Mucosa of rectum (tissue), 2 donors: ENCODE data around the gene MEPCE.

ENCODE experiments used
- H3K27ac ChIP-seq, 2 donors: one replicate each; pipeline ENCODE4 v1.7.0; 2013; ENCODE audit warnings: inconsistent platforms in 2 of 2, low read depth in 2 of 2, low read length in 2 of 2
- H3K27me3 ChIP-seq, 2 donors: one replicate each; pipeline ENCODE4 v1.7.0; 2013; ENCODE audit warnings: low read length in 2 of 2; ENCODE audit not compliant: control insufficient read depth in 2 of 2, insufficient read depth in 2 of 2
- H3K36me3 ChIP-seq, 2 donors: one replicate each; pipeline ENCODE4 v1.7.0; 2013; ENCODE audit warnings: low read length in 2 of 2; ENCODE audit not compliant: control insufficient read depth in 2 of 2, insufficient read depth in 2 of 2
- H3K4me1 ChIP-seq, 2 donors: one replicate each; pipeline ENCODE4 v1.7.0; 2013; ENCODE audit warnings: low read length in 2 of 2, mild to moderate bottlenecking in 1 of 2; ENCODE audit not compliant: control insufficient read depth in 2 of 2, insufficient read depth in 2 of 2
- H3K4me3 ChIP-seq, 2 donors: one replicate each; pipeline ENCODE4 v1.7.0; 2013; ENCODE audit warnings: low read length in 2 of 2
- H3K9ac ChIP-seq, 2 donors: one replicate each; pipeline ENCODE4 v1.7.0; 2013; ENCODE audit warnings: low read length in 2 of 2, low read depth in 1 of 2, mild to moderate bottlenecking in 1 of 2
- H3K9me3 ChIP-seq, 2 donors: one replicate each; pipeline ENCODE4 v1.7.0; 2013; ENCODE audit warnings: low read length in 2 of 2; ENCODE audit not compliant: control insufficient read depth in 2 of 2
- donor health status: healthy.
- donor health status: Normal muscosa, but diverticular disease.

The MEPCE gene

GRCh38 chr7:100472854-100473499, 43.3 kb downstream of the MEPCE start:
- no peaks in the 10 kb centered on the region for H3K27me3 ChIP-seq
- peak overlapping the region in 1 of 2 donors; percentile 52 for H3K27ac ChIP-seq
- no peak overlapping the region for H3K9ac ChIP-seq
- H3K36me3 ChIP-seq: peaks cover 6 to 22% of the 10 kb centered on the region in 2 donors
- H3K4me1 ChIP-seq: peaks cover 26 to 32% of the 10 kb centered on the region in 2 donors
- no peak overlapping the region for H3K4me3 ChIP-seq
- H3K9me3 ChIP-seq: no peaks in the 10 kb centered on the region

- Histone ChIP-seq H3K36me3 (peaks cover 6 to 16% of the 10 kb centered on the region in 2 donors), H3K27ac (no peak overlapping the region), H3K4me1 (peaks cover 25 to 33% of the 10 kb centered on the region in 2 donors), H3K9me3 (no peaks in the 10 kb centered on the region), H3K27me3 (no peaks in the 10 kb centered on the region), H3K9ac (peak overlapping the region in 1 of 2 donors; percentile 34), H3K4me3 (no peak overlapping the region)
Measured at GRCh38 chr7:100475549-100475948, 45.9 kb downstream of the MEPCE start.

DNA sequence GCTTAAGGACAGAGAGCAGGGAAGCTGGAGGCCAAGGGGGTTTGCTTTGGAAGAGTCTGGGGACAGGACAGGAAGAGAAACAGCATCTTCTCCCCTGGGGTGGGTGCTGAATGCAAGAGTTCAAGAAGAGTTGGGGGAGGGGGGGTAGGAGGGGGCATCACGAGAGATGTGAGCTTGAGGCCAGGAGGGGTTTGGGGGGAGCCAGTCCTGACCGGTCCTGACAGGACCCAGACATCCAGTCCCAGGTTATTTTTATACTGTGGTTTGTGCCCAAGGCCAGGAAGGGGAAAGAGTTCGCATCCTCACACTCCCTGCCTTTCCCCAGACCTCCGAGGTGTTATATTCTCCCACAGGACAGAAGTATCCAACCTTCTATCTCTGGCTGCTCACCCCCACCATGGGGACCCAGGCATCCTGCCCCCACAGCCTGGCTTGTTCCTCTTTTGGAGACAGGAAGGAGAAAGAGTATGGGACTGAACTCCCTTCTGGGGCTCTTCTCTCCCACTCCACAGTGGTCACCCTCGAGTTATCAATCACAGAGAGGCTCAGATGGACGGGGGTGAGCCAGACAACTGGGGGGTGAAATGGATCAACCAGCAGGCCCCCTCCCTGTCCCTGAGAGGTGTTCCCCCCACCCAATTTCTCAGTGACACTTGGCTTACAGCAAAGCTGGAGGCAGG, 46.6 kb downstream of the MEPCE start:
- Histone ChIP-seq H3K9me3 (no peaks in the 10 kb centered on the region), H3K4me1 (peaks cover 25 to 33% of the 10 kb centered on the region in 2 donors), H3K27me3 (no peaks in the 10 kb centered on the region), H3K36me3 (peaks cover 6 to 14% of the 10 kb centered on the region in 2 donors), H3K27ac (no peak overlapping the region), H3K4me3 (peak overlapping the region in 1 of 2 donors; percentile 94), H3K9ac (peak overlapping the region in 1 of 2 donors; percentile 34)

- H3K36me3 ChIP-seq: peaks cover 6 to 14% of the 10 kb centered on the region in 2 donors
- H3K27me3 ChIP-seq: no peaks in the 10 kb centered on the region
- H3K9me3 ChIP-seq: no peaks in the 10 kb centered on the region
- H3K27ac ChIP-seq: peak overlapping the region; percentile 9 to 52
- peaks cover 25 to 33% of the 10 kb centered on the region in 2 donors for H3K4me1 ChIP-seq
- peak overlapping the region; percentile 94 to 99 for H3K4me3 ChIP-seq
- peak overlapping the region; percentile 47 to 99 for H3K9ac ChIP-seq
Measured at GRCh38 chr7:100476903-100477870, 47.6 kb downstream of the MEPCE start.

DNA sequence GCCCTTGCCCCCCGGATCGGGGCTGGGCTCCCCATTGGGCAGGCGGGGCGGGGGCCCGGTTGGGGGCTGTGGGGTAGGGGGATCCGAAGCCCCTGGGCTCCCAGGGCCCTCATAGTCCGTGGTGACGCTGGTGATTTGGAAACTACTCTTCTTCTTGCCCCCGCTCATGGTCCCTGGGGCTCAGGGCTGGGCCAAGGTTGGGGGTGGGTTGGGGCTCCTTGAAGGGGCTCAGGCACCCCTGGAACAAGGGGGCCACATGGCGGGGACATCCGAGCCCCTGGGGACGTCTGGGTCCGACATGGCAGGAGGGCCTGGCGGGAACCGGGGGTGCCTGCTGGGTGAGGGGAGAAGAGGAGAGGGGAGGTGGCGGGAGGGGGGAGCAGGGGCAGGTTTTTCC, 48.2 kb downstream of the MEPCE start:
- H3K9ac ChIP-seq: peak overlapping the region in 1 of 2 donors; percentile 99
- H3K36me3 ChIP-seq: peaks cover 4 to 14% of the 10 kb centered on the region in 2 donors
- peak overlapping the region; percentile 94 to 99 for H3K4me3 ChIP-seq
- H3K9me3 ChIP-seq: no peaks in the 10 kb centered on the region
- H3K4me1 ChIP-seq: peaks cover 27 to 34% of the 10 kb centered on the region in 2 donors
- no peaks in the 10 kb centered on the region for H3K27me3 ChIP-seq
- H3K27ac ChIP-seq: peak overlapping the region; percentile 9 to 52

- peak within 1 kb of the TSS; percentile 89 to 93 for H3K27ac ChIP-seq
Measured at GRCh38 chr7:100478958-100479660, 49.5 kb downstream of the MEPCE start, which contains the start of gene TSC22D4. TSS of gene TSC22D4 (minus strand) at chr7:100479214. CDS start at chr7:100478038, 1,176 bp downstream.

GRCh38 chr7:100481466-100481865, 51.8 kb downstream of the MEPCE start:
- Histone ChIP-seq H3K36me3 (no peaks in the 10 kb centered on the region), H3K9ac (no peak overlapping the region), H3K4me1 (peaks cover 18 to 22% of the 10 kb centered on the region in 2 donors), H3K4me3 (no peak overlapping the region), H3K9me3 (no peaks in the 10 kb centered on the region), H3K27me3 (no peaks in the 10 kb centered on the region), H3K27ac (no peak overlapping the region)

More at GRCh38 chr7:100478958-100479660, 49.5 kb downstream of the MEPCE start, which contains the start of gene TSC22D4:
- peaks cover 4 to 9% of the 10 kb centered on the region in 2 donors for H3K36me3 ChIP-seq
- no peaks in the 10 kb centered on the region for H3K9me3 ChIP-seq
- H3K4me1 ChIP-seq: peaks cover 25 to 32% of the 10 kb centered on the region in 2 donors
- H3K4me3 ChIP-seq: peak within 1 kb of the TSS; percentile 94 to 99
- H3K27me3 ChIP-seq: no peaks in the 10 kb centered on the region
- H3K9ac ChIP-seq: peak within 1 kb of the TSS; percentile 93 to 99

DNA sequence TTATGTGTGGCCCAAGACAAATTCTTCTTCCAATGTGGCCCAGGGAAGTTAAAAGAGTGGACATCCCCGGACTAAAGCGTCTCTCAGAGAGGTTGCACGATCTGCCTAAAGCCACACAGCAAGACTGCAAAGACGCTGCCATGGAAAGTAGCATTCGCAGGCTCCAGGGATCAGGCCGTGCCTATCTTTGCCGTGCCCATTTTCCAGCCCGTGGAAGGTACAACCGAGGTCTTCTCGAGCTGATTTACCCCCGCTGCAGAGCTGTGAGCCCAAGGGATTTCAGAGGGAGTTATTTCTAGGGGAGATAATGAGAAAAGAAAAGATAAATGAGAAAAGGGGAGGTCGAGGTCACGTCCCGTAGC, 53.1 kb downstream of the MEPCE start:
- Histone ChIP-seq H3K9me3 (no peaks in the 10 kb centered on the region), H3K4me3 (peak overlapping the region; percentile 58 to 67), H3K36me3 (no peaks in the 10 kb centered on the region), H3K27ac (peak overlapping the region in 1 of 2 donors; percentile 32), H3K9ac (peak overlapping the region; percentile 56 to 66), H3K27me3 (no peaks in the 10 kb centered on the region), H3K4me1 (peaks cover 8 to 11% of the 10 kb centered on the region in 2 donors)

DNA sequence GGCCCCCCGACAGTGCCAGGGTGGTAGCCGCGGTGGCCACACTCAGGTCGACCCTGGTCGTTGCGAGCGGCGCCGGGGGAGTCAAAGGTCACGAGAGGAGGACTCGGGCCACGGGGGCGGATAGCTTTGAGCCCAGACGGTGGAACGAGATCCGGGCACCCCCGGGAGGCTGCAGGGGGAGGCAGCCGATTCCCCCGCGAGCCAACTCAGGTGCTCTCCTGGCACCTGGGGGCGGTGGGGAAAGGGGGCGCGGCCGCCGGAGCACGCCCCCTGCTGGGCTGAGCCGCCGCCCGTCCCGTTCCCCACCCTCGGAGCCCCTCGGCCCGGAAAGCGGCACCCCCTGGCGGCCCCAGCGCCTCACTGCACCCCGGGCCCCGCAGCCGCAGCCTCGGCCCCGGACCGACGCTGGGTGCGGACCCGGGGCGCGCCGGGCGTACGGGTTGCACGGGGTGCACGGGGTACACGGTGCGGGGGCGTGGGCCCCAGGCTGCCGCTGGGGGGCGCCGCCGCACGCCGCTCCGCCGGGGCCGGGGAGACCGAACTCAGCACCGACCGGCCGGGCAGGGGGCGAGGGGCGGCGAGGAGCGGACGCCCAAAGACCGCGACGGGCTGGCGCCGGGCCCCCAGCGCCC, 53.6 kb downstream of the MEPCE start:
- Histone ChIP-seq H3K9me3 (no peaks in the 10 kb centered on the region), H3K27ac (peak overlapping the region in 1 of 2 donors; percentile 32), H3K9ac (peak overlapping the region; percentile 56 to 66), H3K27me3 (no peaks in the 10 kb centered on the region), H3K36me3 (no peaks in the 10 kb centered on the region), H3K4me1 (peaks cover 8 to 11% of the 10 kb centered on the region in 2 donors), H3K4me3 (peak overlapping the region; percentile 58 to 67)
